CD4-positive, alpha-beta T cell treated with Interleukin-15 for 4 hours (primary cell): ENCODE results near the gene TNFRSF12A.

Experiments
- DNase-seq: peaks from one replicate; pipeline ENCODE4 v3.0.0-alpha.2; 2020; ENCODE audit warnings: low spot score

Gene TNFRSF12A

DNA sequence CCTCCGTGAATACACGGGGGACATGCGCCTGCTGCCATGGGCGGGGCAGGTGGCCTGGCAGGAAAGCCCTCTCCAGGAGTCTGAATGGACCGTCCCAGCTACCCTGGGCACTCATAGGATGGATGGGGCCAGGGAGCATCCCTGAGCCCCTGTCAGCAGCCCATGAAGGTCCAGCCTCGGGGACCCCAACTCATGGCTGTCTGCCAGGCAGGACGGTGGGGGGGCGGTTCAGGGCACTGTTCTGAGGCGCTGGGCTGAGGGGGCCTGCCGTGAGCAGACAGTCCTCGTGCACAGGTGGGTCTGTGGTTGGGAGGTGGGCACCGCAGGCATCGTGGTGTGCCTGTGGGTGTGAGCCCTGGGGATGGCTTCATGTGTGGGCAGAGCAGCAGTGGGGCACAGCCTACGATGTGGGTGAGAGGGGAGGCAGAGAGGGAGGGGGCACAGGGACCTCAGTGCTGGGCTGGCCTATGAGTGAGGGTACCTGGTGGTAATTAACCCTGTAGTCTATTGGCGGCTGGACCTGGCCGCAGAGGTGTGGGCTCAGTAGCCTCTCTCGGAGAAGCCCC, 33.5 kb upstream of the TNFRSF12A start:
- no peak for DNase-seq

DNA sequence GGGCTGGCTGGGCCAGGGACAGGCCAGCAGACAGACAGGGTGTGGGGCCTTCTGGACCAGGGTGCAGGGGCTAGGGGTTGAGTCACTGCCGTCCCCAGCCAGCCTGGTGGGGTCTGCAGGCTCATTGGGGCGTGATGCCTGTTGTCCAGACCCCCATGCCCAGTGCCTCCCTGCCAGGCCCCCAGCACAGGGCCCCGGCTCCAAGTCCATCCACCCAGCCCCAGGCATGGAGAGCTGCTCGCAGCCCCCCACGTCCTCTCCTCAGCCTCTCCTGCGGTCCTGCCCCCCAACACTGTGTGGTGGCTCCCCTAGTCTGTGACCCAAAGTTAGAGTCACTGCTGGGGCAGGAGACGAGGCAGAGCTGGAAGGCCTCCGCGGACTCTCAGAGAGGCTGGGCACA, 32.9 kb upstream of the TNFRSF12A start:
- no peak for DNase-seq

DNA sequence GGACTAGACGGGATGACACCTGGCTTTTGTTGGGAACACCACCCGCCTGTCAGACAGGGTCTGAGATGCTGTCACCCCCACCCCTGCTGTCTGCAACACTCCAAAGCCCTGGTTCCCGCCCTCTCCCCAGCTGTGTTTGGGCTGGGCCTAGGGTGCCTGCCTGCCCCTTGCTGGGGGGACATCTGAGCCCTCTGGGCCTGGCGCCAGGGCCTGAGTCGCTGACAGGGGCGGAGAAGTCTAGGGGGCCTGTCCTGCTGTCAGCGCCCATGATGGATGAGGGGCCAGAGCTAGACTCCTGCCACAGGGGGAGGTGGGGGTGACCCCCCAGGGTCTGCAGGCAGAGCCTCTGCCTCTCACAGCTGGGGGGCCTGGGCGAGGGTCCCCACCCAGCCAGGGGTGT, 32.3 kb upstream of the TNFRSF12A start:
- no peak for DNase-seq

DNA sequence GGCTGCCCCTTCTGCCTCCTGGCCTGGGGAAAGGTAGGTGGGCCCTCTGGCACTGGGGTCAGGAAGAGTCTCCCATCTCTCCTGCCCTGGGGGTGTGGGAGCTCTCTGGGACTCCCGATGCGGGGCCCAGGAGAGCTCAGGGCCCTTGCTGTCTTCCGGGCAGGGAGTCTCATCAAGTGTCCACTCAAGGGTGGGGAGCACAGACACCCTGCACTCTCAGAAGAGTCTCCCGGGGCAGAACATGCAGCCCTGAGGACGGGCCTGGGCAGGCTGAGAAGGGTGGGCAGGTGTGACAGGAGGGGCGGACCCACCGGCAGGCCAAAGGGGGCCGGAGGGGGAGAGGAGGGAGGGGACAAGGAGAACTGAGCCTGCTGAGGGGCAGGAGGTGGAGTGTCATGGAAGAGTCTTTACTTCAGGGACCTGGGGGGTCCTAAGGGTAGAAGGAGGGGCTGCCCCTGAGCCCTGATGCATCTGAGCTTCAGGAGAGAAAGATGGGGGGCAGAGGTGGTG, 31.5 kb upstream of the TNFRSF12A start:
- DNase-seq = no peak

DNA sequence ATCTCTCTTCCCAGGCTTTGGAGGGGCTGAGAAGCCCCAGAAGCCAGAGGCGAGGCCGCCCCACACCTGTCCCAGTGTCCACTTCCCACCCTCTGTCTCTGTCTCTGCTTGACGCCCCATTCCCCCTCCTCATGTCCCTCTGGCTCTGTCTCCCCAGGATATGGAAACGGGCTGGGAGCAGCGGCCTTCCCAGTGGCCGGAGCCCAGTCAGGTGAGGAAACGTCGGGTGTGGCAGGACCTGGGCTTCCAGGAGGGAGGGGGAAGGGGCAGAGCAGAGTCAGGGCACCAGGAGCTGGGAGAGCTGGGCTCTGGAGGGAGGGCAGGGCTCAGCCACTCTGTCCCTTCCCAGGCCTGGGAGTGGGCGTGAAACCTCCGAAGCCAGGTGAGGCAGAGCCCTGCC, 29.3 kb upstream of the TNFRSF12A start:
- no peak for DNase-seq

DNA sequence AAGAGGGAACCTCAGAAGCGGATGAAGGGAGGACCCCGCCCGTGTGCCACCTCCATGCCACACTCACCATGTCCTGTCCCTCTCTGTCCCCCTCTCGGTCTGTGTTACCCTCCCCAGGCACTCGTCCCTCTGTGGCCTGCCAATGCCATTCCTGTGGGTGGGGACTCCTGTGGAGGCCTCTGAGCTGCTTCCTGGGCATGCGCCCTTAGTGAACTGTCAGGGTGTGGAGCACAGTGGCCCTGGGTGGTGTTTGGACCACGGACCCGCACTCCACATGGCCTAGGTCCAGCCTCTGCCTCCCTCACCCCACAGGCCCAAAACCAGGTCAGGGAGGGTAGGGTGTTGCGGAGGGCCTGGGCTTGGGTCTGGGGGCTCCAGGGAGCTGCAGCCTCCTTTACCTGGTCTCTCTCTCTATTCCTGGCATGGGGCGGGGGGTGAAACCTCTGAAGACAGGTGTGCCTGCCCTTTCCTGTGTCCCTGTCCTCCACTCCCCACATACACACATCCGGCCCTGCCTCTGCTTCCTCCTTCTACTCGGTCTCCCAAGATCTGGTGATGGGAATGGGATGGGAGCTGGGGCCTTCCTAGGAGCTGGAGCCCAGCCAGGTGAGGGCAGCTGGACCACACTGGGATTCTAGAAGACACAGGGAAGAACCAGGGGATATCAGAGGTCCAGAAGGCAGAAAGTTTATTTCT, 28.5 kb upstream of the TNFRSF12A start:
- no peak for DNase-seq

DNA sequence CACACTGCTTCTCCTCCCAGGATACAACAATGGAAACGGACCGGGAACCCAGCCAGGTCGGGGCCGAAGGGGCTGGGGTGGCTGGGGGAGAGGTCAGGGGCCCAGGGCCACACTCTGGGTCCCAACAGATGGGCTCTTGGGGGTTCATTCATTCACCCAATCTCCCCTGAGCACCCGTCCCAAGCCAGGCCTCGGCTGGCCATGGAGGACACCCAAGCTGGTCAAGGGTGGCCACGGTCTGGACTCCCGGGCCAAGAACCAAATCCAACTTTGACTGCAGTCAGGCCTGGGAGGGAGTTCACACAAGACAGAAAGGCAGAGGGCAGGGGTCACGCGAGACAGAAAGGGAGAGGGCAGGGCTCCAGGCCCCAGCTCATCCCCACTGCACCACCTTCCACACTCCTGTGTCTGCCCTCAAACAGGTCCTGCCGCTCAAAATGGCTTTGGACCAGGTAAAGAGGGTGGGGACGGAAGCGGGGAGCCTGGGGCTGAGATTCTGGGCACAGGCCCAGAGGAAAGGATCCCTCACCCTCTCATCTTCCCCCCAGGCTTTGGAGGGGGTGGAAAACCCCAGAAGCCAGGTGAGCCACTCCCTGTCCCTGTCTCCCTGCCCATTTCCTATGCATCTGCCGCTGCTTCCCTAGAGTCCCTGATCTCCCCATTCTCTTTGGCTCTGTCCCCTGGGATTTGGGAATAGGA, 27.6 kb upstream of the TNFRSF12A start:
- DNase-seq = no peak

DNA sequence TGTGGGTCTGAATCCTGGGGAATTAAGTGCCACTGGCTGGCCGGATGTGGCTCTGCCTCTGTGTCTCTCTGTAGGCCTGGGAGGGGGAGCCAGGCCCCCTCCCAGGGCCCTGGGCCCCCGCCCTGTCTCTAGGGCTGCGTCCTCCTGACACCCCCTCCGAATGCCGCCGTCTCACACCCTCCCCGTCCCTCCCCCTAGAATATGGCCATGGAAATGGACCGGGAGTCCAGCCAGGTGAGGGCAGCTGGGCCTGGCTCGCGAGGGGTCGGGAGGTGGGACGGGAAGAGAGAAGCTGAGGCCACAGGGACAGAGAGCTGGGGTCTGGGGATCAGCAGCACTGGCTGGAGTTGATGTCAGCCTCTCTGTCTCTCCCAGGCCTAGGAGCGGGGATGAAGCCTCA, 23.9 kb upstream of the TNFRSF12A start:
- DNase-seq = no peak

DNA sequence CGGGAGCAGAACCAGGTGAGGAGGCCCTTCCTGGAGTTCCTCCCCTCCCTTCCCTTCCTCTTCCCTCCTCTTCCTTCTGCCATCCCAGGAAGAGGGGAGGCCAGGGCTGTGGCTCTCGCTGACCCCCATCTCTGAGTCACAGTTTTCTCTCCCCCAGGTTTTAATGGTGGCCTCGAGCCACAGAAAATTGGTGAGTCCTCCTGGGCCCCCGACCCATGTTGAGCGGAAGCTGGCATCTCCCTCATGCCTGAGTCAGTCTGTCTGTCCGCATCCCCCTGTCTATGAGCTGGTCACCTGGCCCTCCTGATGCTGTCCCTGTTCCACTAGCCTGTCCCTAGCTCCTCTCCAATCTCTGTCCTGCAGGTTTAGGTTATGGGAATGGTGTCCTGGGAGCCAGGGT, 20.2 kb upstream of the TNFRSF12A start:
- DNase-seq = no peak

DNA sequence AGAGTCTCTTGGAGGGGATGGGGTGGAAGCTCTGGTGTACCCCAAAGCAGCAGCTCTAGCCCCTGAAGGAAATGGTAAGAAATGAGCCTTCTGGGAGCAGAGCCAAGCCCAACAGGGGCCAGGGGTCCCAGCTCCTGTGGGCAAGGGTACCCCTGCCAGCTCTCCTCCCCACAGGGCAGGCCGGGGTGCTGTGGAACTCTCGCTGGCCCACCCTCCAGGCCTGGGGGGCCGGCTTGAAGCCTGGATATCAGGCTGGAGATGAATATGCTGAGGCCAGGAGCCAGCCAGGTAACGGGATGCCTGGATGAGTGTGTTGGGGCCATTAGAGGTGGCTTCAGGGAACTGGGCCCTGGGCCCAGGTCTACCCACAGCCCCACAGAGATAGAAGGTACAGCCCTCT, 19.6 kb upstream of the TNFRSF12A start:
- DNase-seq = no peak

DNA sequence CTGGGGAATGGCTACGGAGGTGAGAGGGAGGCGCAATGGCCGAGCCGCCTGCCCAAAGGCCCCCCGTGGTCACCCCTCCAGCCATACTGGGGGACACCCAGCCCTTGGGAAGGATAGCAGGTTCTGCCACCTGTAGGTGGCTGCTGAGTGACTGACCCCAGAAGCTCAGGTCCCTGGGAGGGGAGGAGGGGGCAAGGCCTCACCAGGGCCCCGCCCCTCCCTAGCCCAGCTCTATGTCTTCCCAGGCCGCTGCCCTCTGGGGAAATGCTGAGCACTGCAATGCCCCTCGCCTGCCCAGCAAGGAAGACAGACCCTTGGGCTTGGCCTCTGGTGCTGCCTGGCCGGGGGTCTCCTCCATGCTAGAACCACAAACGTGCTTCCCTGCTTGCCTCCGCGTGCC, 18.9 kb upstream of the TNFRSF12A start:
- DNase-seq = no peak

DNA sequence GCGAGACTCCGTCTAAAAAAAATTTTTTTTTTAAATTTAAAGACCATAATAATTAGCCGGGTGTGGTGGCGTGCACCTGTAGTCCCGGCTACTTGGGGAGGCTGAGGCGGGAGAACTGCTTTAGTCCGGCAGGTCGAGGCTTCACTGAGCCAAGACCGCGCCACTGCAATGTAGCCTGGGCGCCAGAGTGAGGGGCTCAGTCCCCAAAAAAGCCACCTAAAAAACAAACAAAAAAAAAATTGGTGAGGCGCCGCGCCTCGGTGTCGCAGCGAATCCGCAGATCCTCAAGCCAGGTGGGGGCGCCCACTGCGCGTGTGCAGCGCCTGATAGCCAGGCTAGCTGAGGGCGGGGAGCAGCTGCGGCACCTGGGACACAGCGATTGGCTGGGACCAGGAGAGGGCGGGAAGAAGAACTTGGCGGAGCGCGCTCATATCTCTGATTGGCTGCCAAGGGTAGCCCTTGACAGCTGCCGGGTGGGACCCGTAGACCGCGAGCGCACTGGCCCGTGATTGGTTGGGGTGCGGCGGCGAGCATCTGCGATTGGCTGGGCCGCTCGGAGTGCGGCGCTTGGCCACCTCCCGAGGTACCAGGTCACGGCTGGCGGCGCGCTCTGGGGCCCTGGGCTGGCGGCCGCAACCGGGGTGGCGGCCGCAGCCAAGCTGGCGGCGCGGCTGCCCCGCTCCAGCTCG, 16.4 kb upstream of the TNFRSF12A start:
- DNase-seq = peak; percentile 99

DNA sequence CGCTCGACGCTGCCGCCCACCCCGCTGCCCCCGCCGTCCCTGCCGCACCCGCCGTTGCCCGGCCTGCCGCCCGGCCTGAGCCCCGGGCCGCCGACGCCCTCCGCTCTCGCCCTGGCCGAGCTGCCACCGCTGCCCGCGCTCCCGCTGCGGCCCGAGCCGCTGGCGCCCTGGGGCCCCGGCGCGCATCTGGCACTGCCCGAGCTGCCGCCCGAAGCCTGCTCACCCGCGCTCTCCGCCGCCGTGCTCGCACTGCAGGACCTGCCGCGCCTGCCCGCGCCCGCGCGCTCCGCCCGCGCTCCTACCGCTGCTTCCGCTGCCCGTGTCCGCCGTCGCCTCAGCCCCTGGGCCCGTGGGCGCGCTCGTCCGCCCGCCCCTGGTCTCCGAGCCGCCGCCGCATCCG, 15.8 kb upstream of the TNFRSF12A start:
- DNase-seq = no peak

DNA sequence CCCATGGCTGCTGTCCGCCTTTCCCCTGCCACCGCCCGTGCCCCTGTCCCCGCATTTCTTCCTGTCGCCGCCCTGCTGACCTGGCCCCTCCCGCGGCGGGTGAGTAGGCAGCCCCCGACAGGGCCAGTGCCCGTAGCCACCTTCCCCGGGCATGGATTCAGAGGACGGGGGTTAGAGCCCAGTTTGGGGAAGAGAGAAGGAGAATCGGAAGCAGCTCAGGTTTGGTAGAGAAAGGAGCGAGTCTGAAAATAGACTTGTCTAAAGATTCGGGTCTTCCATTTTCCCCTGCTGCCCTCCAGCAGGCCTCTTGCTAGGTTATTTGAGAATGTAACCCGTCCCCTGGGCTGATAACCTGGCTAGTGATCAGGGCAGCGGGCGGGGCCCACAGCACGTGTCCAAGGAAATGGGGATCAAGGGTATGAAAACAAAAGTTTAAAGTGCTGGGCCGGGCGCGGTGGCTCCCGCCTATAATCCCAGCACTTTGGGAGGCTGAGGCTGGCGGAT, 15.3 kb upstream of the TNFRSF12A start:
- DNase-seq = no peak

DNA sequence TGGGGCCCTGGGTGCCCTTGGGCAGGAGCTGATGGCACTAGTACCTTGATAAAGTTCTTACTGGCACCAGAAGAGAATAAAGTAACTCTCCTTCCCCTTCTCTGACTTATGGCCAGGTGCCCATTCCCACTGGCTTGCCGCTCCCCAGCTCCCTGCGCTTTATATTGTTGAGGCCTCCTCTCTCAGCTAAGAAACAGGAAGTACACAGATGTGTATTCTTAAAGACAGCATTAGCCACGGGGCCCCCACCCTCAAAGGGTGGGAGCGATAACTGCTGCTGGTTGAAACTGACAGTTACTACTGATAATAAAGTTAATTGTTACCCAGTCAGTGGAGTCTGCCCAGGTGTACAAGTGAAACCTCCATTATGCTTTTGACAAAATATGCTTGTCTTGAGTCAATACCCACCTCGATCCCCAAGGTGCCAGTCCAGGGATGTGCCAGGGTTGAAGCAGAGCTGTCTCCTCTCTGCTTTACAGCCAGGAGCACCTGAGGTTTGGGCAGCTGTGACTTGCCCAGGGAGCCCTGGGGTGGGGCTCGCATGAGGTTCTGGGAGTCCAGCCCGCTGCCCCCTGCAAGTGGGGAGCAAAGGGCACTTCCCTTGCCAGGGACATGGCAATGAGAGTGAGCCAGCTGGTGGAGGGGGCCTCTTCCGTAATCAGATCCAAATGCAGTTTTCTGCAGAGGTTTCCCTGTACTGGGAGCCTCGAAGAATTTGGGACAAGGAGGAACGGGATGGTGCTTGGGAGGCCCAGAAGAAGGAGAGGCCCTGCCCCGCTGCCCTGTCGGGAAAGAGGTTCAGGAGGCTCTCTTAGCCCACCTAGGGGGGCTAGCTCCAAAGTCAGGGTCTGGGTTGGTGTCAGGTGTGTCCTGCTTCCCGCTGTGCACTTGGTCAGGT, 12.9 kb upstream of the TNFRSF12A start:
- no peak for DNase-seq

DNA sequence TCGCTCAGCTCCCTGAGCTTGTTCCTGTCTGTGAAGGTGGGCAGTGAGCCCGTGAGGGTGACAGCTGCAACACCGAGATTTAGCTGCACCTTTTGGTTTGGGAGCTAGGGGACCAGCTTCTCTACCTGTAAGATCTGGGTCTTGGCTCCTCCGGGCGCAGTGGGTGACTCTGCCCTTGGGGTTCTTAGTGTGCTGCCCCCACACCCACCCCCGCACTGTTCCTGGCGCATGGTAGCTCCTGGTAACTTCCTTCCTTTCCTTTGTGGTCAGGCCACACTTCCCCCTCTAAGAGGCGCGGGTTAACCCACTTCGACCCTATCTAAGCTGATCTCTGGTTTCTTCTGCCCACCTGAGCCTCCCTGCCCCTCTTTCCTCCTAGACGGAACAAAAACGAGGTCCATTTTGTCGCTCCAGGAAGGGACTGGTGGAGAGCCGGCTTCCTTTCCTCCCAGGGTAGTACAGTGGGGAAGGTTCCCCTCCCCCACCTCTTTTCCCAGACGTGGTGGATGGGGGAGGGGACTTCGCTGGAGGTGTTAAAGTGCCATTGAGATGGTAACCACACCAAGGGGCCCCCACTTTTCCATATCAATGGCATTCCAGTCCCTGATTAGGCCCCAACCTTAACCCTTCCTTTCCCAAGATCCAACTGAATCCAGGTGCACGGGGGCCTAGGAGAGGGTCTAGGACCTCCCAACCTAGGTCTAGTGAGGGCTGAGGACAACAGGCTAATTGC, 12.0 kb upstream of the TNFRSF12A start:
- no peak for DNase-seq

DNA sequence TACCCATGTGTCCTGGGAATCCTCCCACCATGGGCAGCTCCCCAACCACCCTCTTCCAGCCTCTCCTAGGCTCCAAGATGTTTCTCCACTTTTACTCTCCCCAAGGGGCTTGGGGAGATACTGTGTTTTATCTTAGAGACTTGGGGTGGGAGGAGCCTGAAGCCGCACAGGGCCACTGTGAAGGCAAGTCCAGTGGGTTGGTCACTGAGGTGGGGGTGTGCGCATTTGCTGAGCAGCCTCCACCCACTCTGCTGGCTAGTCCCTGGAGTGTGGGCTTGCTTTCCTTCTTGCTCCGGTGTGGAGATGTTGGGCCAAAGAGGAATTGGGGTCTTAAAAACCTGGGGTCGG, 11.5 kb upstream of the TNFRSF12A start:
- DNase-seq = no peak

DNA sequence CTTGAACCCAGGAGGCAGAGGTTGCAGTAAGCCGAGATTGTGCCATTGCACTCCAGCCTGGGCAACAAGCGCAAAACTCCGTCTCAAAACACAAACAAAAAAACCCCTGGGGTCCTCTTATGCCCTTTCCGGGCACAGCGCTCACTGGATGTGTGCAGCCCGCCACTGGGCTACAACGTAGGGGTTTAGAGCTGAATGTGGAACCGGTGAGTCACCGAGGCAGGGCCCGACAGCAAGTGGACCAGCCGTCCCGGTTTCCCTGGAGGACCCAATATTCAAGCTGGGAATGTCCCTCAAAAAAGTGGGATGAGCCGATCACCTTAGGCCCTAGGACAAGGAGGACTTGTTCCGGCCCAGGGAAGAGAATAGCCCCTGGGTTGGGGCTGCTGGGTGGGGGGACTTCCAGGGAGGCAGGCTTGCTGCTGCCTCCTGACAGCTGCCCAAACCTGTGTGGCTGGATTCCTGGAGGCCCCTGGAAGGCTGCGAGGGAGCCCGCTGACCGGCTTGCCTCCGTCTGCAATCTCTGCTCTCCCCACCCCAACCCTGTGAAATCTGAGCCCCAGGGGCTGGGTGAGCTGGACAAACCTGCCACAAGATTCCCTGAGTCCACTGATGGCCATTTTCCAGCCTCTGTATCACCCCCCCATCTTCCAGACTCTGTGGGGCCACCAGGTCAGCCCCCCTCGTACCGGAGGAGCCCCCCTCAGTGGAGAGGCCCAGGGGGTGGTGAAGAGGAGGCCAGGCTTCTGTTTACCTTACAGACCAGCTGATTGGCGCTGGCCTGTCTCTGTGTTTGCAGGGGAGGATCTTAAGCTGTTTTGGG, 10.4 kb upstream of the TNFRSF12A start:
- DNase-seq = no peak

DNA sequence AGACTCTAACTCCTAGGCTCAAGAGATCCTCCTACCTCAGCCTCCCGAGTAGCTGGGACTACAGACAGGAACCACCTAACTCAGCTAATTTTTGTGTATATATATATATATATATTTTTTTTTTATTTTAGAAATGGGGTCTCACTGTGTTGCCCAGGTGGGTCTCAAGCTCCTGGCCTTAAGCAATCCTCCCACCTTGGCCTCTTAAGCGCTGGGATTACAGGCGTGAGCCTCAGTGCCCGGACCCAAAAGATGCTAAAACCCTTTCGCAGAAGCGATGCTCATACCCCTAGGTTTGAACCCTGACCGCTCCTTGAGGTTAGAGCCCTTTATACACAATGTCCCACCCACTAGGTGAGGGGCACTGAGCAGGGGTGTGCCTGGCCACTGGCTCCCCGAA, 9.7 kb upstream of the TNFRSF12A start:
- DNase-seq = no peak

DNA sequence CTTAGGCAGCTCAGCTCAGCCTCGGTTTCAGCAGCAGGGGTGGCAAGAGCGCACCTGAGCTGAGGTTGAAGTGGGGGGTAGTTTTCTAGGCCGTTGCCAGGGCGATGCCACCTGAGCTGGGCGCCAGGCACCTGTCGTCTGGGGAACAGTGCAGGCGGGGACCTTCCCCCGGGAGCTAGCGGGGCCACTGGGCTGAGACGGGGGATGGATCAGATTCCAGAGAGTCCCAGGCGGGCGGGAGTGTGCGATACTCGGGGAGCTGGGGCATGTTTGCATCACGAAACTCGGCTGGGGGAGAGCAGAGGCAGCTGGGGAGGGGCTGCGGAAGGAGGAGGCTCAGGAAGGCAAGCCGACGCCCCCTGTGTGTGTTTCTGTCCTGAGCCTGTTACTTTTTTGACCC, 7.9 kb upstream of the TNFRSF12A start:
- DNase-seq = no peak
